ENCODE results near the gene RBMS1. TPM values are rescaled to one million over a fixed set of nuclear protein-coding genes. Genes with fewer than 3 reads are reported as not detected.
"Not testable (repeated sequence)": the region's sequence is repeated elsewhere in the genome, so short reads cannot be mapped to it uniquely, and the experiment has no call there.

The RBMS1 gene
- total RNA-seq, 1 experiment from 2014 or later = 91.9 TPM

- no peaks in the 10 kb centered on the region for H3K27me3 ChIP-seq (replicated peaks; ENCODE audit: control insufficient read depth, insufficient read depth, low read length)
- BruUV-seq (replicated peaks) = no TSS peak
- peaks cover 11% of the 10 kb centered on the region for H3K9me3 Mint-ChIP-seq (ENCODE audit: unreplicated experiment)
- no peaks in the 10 kb centered on the region for H3K36me3 Mint-ChIP-seq (ENCODE audit: insufficient read depth, unreplicated experiment)
- CTCF ChIA-PET = no interaction called here
- no peaks in the 10 kb centered on the region for H3K4me1 Mint-ChIP-seq (ENCODE audit: low read depth, unreplicated experiment)
- no peaks in the 10 kb centered on the region for H3K27me3 Mint-ChIP-seq (ENCODE audit: insufficient read depth, unreplicated experiment)
- POLR2A ChIA-PET = no interaction called here
- no peaks in the 10 kb centered on the region for H3K4me1 ChIP-seq
- intact Hi-C loops (cut with micrococcal nuclease; ENCODE audit: unreplicated experiment) = loop anchor here (5.0 kb wide), 1 partner anchor 491 kb away; no protein-coding TSS in a partner anchor
- TF ChIP-seq, protein P1, sequence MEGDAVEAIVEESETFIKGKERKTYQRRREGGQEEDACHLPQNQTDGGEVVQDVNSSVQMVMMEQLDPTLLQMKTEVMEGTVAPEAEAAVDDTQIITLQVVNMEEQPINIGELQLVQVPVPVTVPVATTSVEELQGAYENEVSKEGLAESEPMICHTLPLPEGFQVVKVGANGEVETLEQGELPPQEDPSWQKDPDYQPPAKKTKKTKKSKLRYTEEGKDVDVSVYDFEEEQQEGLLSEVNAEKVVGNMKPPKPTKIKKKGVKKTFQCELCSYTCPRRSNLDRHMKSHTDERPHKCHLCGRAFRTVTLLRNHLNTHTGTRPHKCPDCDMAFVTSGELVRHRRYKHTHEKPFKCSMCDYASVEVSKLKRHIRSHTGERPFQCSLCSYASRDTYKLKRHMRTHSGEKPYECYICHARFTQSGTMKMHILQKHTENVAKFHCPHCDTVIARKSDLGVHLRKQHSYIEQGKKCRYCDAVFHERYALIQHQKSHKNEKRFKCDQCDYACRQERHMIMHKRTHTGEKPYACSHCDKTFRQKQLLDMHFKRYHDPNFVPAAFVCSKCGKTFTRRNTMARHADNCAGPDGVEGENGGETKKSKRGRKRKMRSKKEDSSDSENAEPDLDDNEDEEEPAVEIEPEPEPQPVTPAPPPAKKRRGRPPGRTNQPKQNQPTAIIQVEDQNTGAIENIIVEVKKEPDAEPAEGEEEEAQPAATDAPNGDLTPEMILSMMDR (IDR thresholded peaks at IDR 0.05; ENCODE audit: insufficient read depth in 1 of 2, low read depth in 1 of 2, low read length in 1 of 2, severe bottlenecking in 1 of 2, unreplicated experiment in 1 of 2) = no peak
- H3K27ac Mint-ChIP-seq (ENCODE audit: unreplicated experiment) = no peak overlapping the region
- H3K4me3 Mint-ChIP-seq (ENCODE audit: unreplicated experiment) = no peak overlapping the region
- peaks cover 1% of the 10 kb centered on the region; the same call in 1 of the 2 replicates for H3K36me3 ChIP-seq (ENCODE audit: control insufficient read depth, insufficient read depth, low read length)
- no peaks in the 10 kb centered on the region for H3K9me3 ChIP-seq
- H3K4me3 ChIP-seq (ENCODE audit: low read depth, low read length) = no peak overlapping the region
- DNase-seq = no peak
These were observed 67.0 kb downstream of the RBMS1 start for GRCh38 chr2:160426604-160427003.

- no peak for DNase-seq
- H3K36me3 ChIP-seq (ENCODE audit: control insufficient read depth, insufficient read depth, low read length) = no peaks in the 10 kb centered on the region
- H3K27me3 ChIP-seq (replicated peaks; ENCODE audit: control insufficient read depth, insufficient read depth, low read length) = no peaks in the 10 kb centered on the region
- intact Hi-C loops (cut with micrococcal nuclease; ENCODE audit: unreplicated experiment) = loop anchor here (5.0 kb wide), 1 partner anchor 492 kb away; no protein-coding TSS in a partner anchor
- Mint-ChIP-seq H3K27me3 (ENCODE audit: insufficient read depth, unreplicated experiment) (no peaks in the 10 kb centered on the region), H3K36me3 (ENCODE audit: insufficient read depth, unreplicated experiment) (no peaks in the 10 kb centered on the region), H3K4me1 (ENCODE audit: low read depth, unreplicated experiment) (no peaks in the 10 kb centered on the region), H3K4me3 (ENCODE audit: unreplicated experiment) (no peak overlapping the region), H3K9me3 (ENCODE audit: unreplicated experiment) (peaks cover 11% of the 10 kb centered on the region), H3K27ac (ENCODE audit: unreplicated experiment) (no peak overlapping the region)
- H3K4me1 ChIP-seq = no peaks in the 10 kb centered on the region
- no peak overlapping the region for H3K4me3 ChIP-seq (ENCODE audit: low read depth, low read length)
- CTCF ChIA-PET = no interaction called here
- no TSS peak for BruUV-seq (replicated peaks)
- no peaks in the 10 kb centered on the region for H3K9me3 ChIP-seq
- TF ChIP-seq, protein P1 (IDR thresholded peaks at IDR 0.05; ENCODE audit: insufficient read depth in 1 of 2, low read depth in 1 of 2, low read length in 1 of 2, severe bottlenecking in 1 of 2, unreplicated experiment in 1 of 2) = no peak
- POLR2A ChIA-PET = no interaction called here
These were observed 68.0 kb downstream of the RBMS1 start for GRCh38 chr2:160425434-160426151.

DNA sequence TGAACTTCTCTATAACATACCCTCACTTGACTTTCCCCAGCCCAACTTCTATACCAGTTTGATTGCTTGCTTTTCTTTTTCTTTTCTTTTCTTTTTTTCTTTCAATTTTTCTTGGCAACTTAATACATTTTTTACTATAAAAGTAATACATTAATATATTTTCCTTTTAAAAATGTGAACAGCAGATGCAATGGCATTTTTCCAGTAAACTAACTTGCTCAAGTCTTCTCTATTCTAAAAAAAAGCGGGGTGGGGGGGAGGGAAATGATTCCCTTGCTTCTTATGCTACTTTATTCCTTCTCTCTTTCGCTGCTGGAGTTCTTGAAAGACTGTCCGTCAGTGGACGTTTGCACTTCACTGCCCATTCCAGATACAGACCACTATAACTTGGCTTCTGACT, 70.5 kb downstream of the RBMS1 start:
- TF ChIP-seq, protein P1 (IDR thresholded peaks at IDR 0.05; ENCODE audit: insufficient read depth in 1 of 2, low read depth in 1 of 2, low read length in 1 of 2, severe bottlenecking in 1 of 2, unreplicated experiment in 1 of 2) = no peak
- DNase-seq = no peak
- Mint-ChIP-seq H3K27ac (ENCODE audit: unreplicated experiment) (no peak overlapping the region), H3K9me3 (ENCODE audit: unreplicated experiment) (peaks cover 11% of the 10 kb centered on the region), H3K4me3 (ENCODE audit: unreplicated experiment) (no peak overlapping the region), H3K36me3 (ENCODE audit: insufficient read depth, unreplicated experiment) (no peaks in the 10 kb centered on the region), H3K27me3 (ENCODE audit: insufficient read depth, unreplicated experiment) (no peaks in the 10 kb centered on the region), H3K4me1 (ENCODE audit: low read depth, unreplicated experiment) (no peaks in the 10 kb centered on the region)
- ChIA-PET POLR2A (interaction anchor here (0.6 kb wide), 1 partner anchor 11 kb away, joined by 4 read pairs; no protein-coding TSS in a partner anchor), CTCF (no interaction called here)
- H3K4me3 ChIP-seq (ENCODE audit: low read depth, low read length) = no peak overlapping the region
- no peaks in the 10 kb centered on the region for H3K36me3 ChIP-seq (ENCODE audit: control insufficient read depth, insufficient read depth, low read length)
- intact Hi-C loops (cut with micrococcal nuclease; ENCODE audit: unreplicated experiment) = no loop called here
- H3K27me3 ChIP-seq (replicated peaks; ENCODE audit: control insufficient read depth, insufficient read depth, low read length) = no peaks in the 10 kb centered on the region
- H3K4me1 ChIP-seq = no peaks in the 10 kb centered on the region
- no peaks in the 10 kb centered on the region for H3K9me3 ChIP-seq
- no TSS peak for BruUV-seq (replicated peaks)

- peaks cover 11% of the 10 kb centered on the region for H3K9me3 Mint-ChIP-seq (ENCODE audit: unreplicated experiment)
- H3K4me1 Mint-ChIP-seq (ENCODE audit: low read depth, unreplicated experiment); DNase-seq; H3K27me3 ChIP-seq (replicated peaks; ENCODE audit: control insufficient read depth, insufficient read depth, low read length); H3K4me3 ChIP-seq (ENCODE audit: low read depth, low read length); H3K27ac Mint-ChIP-seq (ENCODE audit: unreplicated experiment); intact Hi-C loops (cut with micrococcal nuclease; ENCODE audit: unreplicated experiment); POLR2A ChIA-PET; BruUV-seq (replicated peaks); H3K9me3 ChIP-seq; H3K4me1 ChIP-seq; H3K4me3 Mint-ChIP-seq (ENCODE audit: unreplicated experiment); H3K36me3 Mint-ChIP-seq (ENCODE audit: insufficient read depth, unreplicated experiment); H3K27me3 Mint-ChIP-seq (ENCODE audit: insufficient read depth, unreplicated experiment); H3K36me3 ChIP-seq (ENCODE audit: control insufficient read depth, insufficient read depth, low read length); CTCF ChIA-PET: not testable (repeated sequence)
These were observed 71.7 kb downstream of the RBMS1 start for GRCh38 chr2:160421646-160422501.
